NCI-H1930 (cell line): ENCODE measurements around the gene GAB4.

Source experiments
- DNase-seq, 2 experiments: peaks; one replicate each; lab custom pipeline; 2025; lab: John Stamatoyannopoulos, UW

The GAB4 gene

GRCh38 chr22:16912281-16912680, 95.7 kb downstream of the GAB4 start:
- no peak for DNase-seq
